ENCODE data around the gene MIEN1. TPM values are rescaled to one million over a fixed set of nuclear protein-coding genes. Genes with fewer than 3 reads are reported as not detected.

Gene MIEN1
- total and polyA plus RNA-seq, 2 of the 13 experiments (the other 11 are each of a cell fraction or from before 2014, with no cell fraction given), result 40.6 to 56.6 TPM

- FAIRE-seq, result no peak
- Histone ChIP-seq H3K4me2 (ENCODE audit: low read depth, low read length) (no peak overlapping the region), H3K4me1 (ENCODE audit: insufficient read depth, low read length) (peaks cover 25% of the 10 kb centered on the region), H3K4me3 (replicated peaks in 1 of 3; ENCODE audit: insufficient read depth in 1 of 3, low read depth in 2 of 3, low read length in 3 of 3) (no peak overlapping the region), H3K9ac (ENCODE audit: insufficient read depth, low read depth, low read length) (no peak overlapping the region), H2AFZ (ENCODE audit: low read length) (no peak overlapping the region), H3K36me3 (replicated peaks in 1 of 2; ENCODE audit: control insufficient read depth in 1 of 2, insufficient read depth in 2 of 2, low read length in 2 of 2) (peaks cover 0 to 2% of the 10 kb centered on the region in 2 experiments; a peak in 2 of 5 replicates), H3K9me3 (ENCODE audit: low read length) (no peaks in the 10 kb centered on the region), H3K27ac (ENCODE audit: extremely low read length, insufficient read depth, low read length) (no peak overlapping the region), H4K20me1 (ENCODE audit: insufficient read depth, low read length) (no peaks in the 10 kb centered on the region), H3K27me3 (ENCODE audit: control insufficient read depth in 1 of 2, insufficient read depth in 2 of 2, low read length in 2 of 2) (no peaks in the 10 kb centered on the region; a peak in 1 of 5 replicates), H3K79me2 (ENCODE audit: insufficient read depth, low read length) (no peaks in the 10 kb centered on the region)
- intact Hi-C loops (cut with micrococcal nuclease; ENCODE audit: unreplicated experiment), result no loop called here
- no TSS peak for BruUV-seq (replicated peaks)
- ChIA-PET CTCF (ENCODE audit: low intra/inter-chr PET ratio, low total read pairs) (no interaction called here), POLR2A (interaction anchor here (0.8 to 1.8 kb wide), 3 partner anchors 12 to 20 kb away, joined by 5 to 6 read pairs (median 5); no protein-coding TSS in a partner anchor)
- DNase-seq (ENCODE audit: low spot score), result no peak
- no peak for ATAC-seq
- in situ Hi-C loops (cut with HindIII; ENCODE audit: extremely low pct_ligation_motif_present, low pct_unique_long_range_greater_than_20kb), result no loop called here
- 93% methylated on average over 9 of the region's 9 CpGs for WGBS (ENCODE audit: low lambda C conversion rate)
- TF ChIP-seq ZSCAN25 (CRISPR knock-in tag; IDR thresholded peaks at IDR 0.05) (no peak), ZNF10 (CRISPR knock-in tag; IDR thresholded peaks at IDR 0.05; ENCODE audit: borderline replicate concordance, low read depth) (no peak), KLF11 (CRISPR knock-in tag; IDR thresholded peaks at IDR 0.05) (no peak), ZC3H13 (CRISPR knock-in tag; IDR thresholded peaks at IDR 0.05) (no peak), SPEN (CRISPR knock-in tag; IDR thresholded peaks at IDR 0.05; ENCODE audit: low read depth) (no peak), ZBTB26 (CRISPR knock-in tag; IDR thresholded peaks at IDR 0.05; ENCODE audit: borderline replicate concordance) (no peak), MYNN (CRISPR knock-in tag; IDR thresholded peaks at IDR 0.05; ENCODE audit: low read depth) (no peak), ARID4A (CRISPR knock-in tag; IDR thresholded peaks at IDR 0.05; ENCODE audit: borderline replicate concordance) (no peak), RBM22 (optimal IDR thresholded peaks at IDR 0.05; ENCODE audit: low read length) (no peak), CREB3 (CRISPR knock-in tag; IDR thresholded peaks at IDR 0.05) (no peak), TP53 (CRISPR knock-in tag; conservative IDR thresholded peaks at IDR 0.05) (no peak), POLR2A (IDR thresholded peaks at IDR 0.05; ENCODE audit: insufficient read depth in 1 of 2, low read depth in 2 of 2, low read length in 2 of 2) (no peak), KDM1A (CRISPR knock-in tag; IDR thresholded peaks at IDR 0.05) (no peak)
- TF ChIP-seq, protein P1, sequence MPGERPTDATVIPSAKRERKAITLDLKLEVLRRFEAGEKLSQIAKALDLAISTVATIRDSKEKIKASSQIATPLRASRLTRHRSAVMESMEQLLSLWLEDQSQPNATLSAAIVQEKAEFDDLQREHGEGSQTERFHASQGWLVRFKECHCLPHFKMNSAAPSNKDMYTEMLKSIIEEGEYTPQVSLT (CRISPR knock-in tag; IDR thresholded peaks at IDR 0.05; ENCODE audit: borderline replicate concordance, low read depth), result no peak
- TF ChIP-seq, protein P2, sequence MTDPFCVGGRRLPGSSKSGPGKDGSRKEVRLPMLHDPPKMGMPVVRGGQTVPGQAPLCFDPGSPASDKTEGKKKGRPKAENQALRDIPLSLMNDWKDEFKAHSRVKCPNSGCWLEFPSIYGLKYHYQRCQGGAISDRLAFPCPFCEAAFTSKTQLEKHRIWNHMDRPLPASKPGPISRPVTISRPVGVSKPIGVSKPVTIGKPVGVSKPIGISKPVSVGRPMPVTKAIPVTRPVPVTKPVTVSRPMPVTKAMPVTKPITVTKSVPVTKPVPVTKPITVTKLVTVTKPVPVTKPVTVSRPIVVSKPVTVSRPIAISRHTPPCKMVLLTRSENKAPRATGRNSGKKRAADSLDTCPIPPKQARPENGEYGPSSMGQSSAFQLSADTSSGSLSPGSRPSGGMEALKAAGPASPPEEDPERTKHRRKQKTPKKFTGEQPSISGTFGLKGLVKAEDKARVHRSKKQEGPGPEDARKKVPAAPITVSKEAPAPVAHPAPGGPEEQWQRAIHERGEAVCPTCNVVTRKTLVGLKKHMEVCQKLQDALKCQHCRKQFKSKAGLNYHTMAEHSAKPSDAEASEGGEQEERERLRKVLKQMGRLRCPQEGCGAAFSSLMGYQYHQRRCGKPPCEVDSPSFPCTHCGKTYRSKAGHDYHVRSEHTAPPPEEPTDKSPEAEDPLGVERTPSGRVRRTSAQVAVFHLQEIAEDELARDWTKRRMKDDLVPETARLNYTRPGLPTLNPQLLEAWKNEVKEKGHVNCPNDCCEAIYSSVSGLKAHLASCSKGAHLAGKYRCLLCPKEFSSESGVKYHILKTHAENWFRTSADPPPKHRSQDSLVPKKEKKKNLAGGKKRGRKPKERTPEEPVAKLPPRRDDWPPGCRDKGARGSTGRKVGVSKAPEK (CRISPR knock-in tag; IDR thresholded peaks at IDR 0.05; ENCODE audit: borderline replicate concordance), result no peak
These were observed 46.9 kb downstream of the MIEN1 start for GRCh38 chr17:39683295-39683939.

Measured in HepG2 (cell line).